Mucosa of gallbladder (tissue), 1 donor: Measurements from ENCODE around the gene POU6F2. TPM values are rescaled to one million over a fixed set of nuclear protein-coding genes. Genes with fewer than 3 reads are reported as not detected.
"Not testable (repeated sequence)": the region's sequence is repeated elsewhere in the genome, so short reads cannot be mapped to it uniquely, and the experiment has no call there.

Experiments
- DNase-seq: peaks from one replicate; pipeline ENCODE4 v3.0.0-alpha.2; 2020; ENCODE audit warnings: low spot score
- total RNA-seq: library from RNA; stranded (reverse); gene quantifications from one replicate; pipeline ENCODE4 v1.2.1, GENCODE V29; 2021
- donor health status: DM: no; HTN: no; CAD: no.

The POU6F2 gene
- 7.9 TPM for total RNA-seq

- DNase-seq, result no peak
Observed at GRCh38 chr7:38977685-38978084, at the start of gene POU6F2. TSS of gene POU6F2 (plus strand) at chr7:38977909. CDS start at chr7:38977954, 45 bp downstream.

GRCh38 chr7:38928506-38928905, 49.2 kb upstream of the POU6F2 start:
- no peak for DNase-seq

GRCh38 chr7:38929460-38930171, 48.1 kb upstream of the POU6F2 start:
- DNase-seq, result no peak

GRCh38 chr7:38932509-38933168, 45.1 kb upstream of the POU6F2 start:
- DNase-seq, result peak; percentile 66

GRCh38 chr7:38934051-38934450, 43.7 kb upstream of the POU6F2 start:
- DNase-seq, result no peak

- no peak for DNase-seq
Observed at GRCh38 chr7:38934536-38934935, 43.2 kb upstream of the POU6F2 start.

GRCh38 chr7:38936641-38937040, 41.1 kb upstream of the POU6F2 start:
- no peak for DNase-seq

GRCh38 chr7:38938001-38938485, 39.7 kb upstream of the POU6F2 start:
- DNase-seq, result no peak

- no peak for DNase-seq
Observed at GRCh38 chr7:38938589-38938988, 39.1 kb upstream of the POU6F2 start.

- no peak for DNase-seq
Observed at GRCh38 chr7:38940774-38941173, 36.9 kb upstream of the POU6F2 start.

- no peak for DNase-seq
Observed at GRCh38 chr7:38942431-38943051, 35.2 kb upstream of the POU6F2 start.

GRCh38 chr7:38947541-38947940, 30.2 kb upstream of the POU6F2 start:
- not testable (repeated sequence) for DNase-seq

GRCh38 chr7:38950309-38950708, 27.4 kb upstream of the POU6F2 start:
- no peak for DNase-seq

GRCh38 chr7:38951213-38951612, 26.5 kb upstream of the POU6F2 start:
- DNase-seq, result no peak

- DNase-seq, result no peak
Observed at GRCh38 chr7:38953227-38953626, 24.5 kb upstream of the POU6F2 start.

- DNase-seq, result no peak
Observed at GRCh38 chr7:38953971-38954370, 23.7 kb upstream of the POU6F2 start.

GRCh38 chr7:38955892-38956291, 21.8 kb upstream of the POU6F2 start:
- DNase-seq, result no peak

GRCh38 chr7:38962028-38962427, 15.7 kb upstream of the POU6F2 start:
- no peak for DNase-seq

GRCh38 chr7:38964921-38965320, 12.8 kb upstream of the POU6F2 start:
- no peak for DNase-seq

- DNase-seq, result no peak
Observed at GRCh38 chr7:38973760-38974159, 3.9 kb upstream of the POU6F2 start.

- DNase-seq, result no peak
Observed at GRCh38 chr7:38975944-38976392, 1.7 kb upstream of the POU6F2 start.

- no peak for DNase-seq
Observed at GRCh38 chr7:38978491-38978890, 782 bp downstream of the POU6F2 start.

GRCh38 chr7:38992203-38992602, 14.5 kb downstream of the POU6F2 start:
- no peak for DNase-seq
